GM12891 (cell line): ENCODE results near the gene NDUFS7.

Experiments used
- PAX5 ChIP-seq: IDR thresholded peaks from 2 replicates; pipeline ENCODE4 v1.6.1; 2011; ENCODE audit warnings: low read length, moderate library complexity, mild to moderate bottlenecking; ENCODE audit not compliant: insufficient read depth, severe bottlenecking
- POLR2A ChIP-seq: IDR thresholded peaks from 2 replicates; pipeline ENCODE4 v1.6.1; 2011; ENCODE audit warnings: low read depth, low read length, control low read depth
- POLR2AphosphoS5 ChIP-seq: IDR thresholded peaks from 2 replicates; pipeline ENCODE4 v1.6.1; 2011; ENCODE audit warnings: low read depth, low read length, control low read depth
- SPI1 ChIP-seq: IDR thresholded peaks from 2 replicates; pipeline ENCODE4 v1.6.1; 2011; ENCODE audit warnings: low read depth, low read length, control low read depth
- TAF1 ChIP-seq: IDR thresholded peaks from 2 replicates; pipeline ENCODE4 v1.6.1; 2011; ENCODE audit warnings: low read depth, low read length, control low read depth

DNA sequence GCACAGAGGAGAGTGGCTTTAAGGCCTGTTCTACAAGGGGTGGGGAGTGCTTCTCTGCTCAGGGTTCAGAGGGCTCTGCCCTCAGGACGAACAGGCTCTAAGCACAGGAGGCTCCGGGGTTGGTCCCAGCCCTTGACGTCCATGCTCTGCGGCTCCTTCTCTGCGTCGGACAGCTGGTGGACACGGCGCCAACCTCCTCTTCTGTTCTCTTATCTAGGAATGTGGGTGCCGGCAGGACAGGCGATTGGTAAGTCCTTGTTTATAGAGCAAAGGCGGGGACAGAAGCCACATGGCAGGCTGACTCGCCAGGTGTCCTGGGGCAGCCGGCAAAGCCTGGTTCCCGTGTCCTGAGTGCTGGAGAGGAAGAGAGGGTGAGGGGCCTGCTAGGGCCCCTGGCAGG, 46.0 kb downstream of the NDUFS7 start:
- TF ChIP-seq TAF1 (no peak), POLR2AphosphoS5 (0 out of 2 replicates have a peak, but pooled peaks have one; percentile 3), POLR2A (no peak), SPI1 (no peak), PAX5 (no peak)
